Activated CD4-positive, alpha-beta T cell treated with anti-CD3 and anti-CD28 coated beads, Interleukin-2, amount 50 U/mL, for 48 hours (primary cell): Measurements from ENCODE around the gene FAM181A.
A peak's percentile ranks its signal among the peaks of the same experiment; 100 is the strongest.

ENCODE experiments used
- DNase-seq, 2 experiments: peaks; one replicate each; pipeline ENCODE4 v3.0.0-alpha.2; 2020

Gene FAM181A

DNA sequence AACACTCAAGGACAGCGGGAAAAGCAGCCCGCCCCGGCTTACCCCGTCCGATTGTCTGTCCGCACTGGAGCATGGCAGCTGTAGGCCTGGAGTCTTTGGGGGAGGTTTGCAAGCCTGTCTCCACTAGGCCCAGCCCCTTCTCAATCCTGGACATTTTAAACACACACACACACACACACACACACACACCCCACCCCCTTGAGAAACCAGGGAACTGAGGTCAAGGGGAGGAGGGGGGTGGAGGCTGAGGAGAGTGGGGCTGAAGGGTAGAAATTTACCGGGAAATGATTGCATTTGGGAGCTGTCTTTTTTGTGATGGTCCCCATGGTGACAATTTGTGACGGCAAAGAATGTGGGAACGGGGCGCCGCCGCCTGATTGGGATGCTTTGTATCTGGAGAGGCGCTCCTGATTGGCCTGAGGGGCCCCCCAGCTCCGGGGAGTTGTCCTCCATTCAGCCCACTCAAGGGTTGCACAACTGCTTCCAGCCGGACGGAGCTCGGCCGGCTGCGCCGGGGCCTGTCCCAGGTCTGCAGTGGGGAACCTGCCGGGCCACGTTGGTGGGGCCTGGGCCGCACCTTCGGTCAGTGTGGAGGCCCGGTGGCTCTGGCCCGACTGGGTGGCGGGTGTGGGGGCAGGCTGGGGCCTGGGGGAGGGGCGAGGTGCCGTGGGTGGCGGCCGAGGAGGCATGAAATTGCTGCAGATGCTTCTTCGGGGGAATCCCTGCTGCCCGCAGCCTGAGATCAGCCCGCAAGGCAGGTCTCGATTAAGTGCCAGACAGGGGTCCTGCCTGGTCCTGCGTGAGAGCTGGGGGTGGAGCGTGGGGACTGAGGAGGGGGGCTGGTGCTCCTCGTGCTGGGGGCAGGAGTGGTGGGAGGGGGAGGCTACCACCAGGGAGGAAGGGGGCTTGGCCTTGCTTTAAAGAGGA lies at the start of gene FAM181A:
TSS of gene FAM181A (plus strand) at position 472 of the 927 bp plus-strand sequence. CDS start 942 bp downstream, outside the sequence.
- DNase-seq: no peak

DNA sequence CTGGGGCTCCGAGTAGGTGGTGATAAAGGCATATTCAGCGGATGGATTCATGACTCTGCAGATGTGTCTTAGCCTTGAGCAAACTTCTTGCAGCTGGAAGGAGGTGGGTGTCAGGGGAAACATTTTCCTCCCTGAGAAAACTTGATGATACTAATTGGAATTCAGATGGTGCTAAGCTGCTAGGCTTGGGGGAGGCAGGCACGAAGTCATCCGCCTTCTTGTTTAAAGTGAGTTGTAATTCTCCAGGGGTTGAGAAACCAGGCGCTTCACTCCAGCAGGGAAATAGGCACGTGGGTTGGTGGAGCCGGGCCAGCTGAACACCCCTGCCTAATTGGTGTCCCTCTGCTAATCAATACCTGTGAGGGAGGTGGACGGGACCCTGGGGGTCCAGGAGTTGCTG lies 48.9 kb upstream of the FAM181A start:
- DNase-seq: no peak

DNA sequence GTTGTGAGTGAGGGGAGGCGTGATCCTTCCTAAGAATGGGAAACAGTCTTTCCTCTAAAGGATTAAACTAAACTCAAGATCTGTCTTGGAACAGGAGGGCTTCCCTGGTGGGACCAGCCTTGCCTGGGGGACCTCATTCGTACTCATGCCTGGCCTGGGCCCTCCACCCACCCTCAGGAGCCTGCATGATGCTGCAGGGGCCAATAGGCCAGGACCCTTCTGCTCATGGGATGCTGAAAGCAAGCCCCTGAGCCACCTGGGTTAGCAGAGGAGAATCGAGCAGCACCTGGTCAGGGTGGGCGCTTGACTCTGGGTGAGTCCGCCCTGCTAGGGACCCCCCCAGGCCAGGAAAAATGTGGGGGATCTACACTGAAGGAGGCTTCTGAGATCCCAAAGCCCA lies 48.3 kb upstream of the FAM181A start:
- no peak for DNase-seq

DNA sequence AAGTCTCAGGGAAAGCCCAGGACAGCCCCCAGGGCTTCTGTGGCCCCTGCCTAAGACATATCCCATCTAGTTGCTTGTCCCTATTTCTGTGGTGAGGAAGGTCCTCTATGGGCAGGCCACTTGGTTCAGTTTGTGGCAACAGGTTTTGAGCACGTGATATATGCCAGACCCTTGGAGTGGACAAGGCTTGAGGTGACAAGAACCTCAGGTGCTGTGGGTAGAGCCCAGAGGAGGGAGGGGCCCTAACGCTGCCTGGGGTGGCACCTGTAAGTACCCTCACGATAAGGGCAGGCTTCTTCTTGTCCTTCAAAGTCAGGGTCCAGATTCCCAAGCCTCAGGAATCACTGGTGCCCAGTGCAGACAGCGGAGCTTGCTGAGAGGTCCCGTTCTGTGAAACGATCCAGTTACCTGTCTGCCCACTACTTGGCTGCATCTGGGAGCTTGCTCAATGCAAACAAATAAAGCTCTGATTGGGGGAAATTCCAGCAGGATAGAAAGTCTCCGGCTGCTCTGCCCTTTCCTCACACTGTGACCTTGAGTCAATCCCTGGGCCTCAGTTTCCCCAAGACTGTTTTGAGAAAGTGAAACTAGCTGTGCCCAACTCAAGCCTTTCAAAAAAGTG lies 47.7 kb upstream of the FAM181A start:
- DNase-seq: no peak

DNA sequence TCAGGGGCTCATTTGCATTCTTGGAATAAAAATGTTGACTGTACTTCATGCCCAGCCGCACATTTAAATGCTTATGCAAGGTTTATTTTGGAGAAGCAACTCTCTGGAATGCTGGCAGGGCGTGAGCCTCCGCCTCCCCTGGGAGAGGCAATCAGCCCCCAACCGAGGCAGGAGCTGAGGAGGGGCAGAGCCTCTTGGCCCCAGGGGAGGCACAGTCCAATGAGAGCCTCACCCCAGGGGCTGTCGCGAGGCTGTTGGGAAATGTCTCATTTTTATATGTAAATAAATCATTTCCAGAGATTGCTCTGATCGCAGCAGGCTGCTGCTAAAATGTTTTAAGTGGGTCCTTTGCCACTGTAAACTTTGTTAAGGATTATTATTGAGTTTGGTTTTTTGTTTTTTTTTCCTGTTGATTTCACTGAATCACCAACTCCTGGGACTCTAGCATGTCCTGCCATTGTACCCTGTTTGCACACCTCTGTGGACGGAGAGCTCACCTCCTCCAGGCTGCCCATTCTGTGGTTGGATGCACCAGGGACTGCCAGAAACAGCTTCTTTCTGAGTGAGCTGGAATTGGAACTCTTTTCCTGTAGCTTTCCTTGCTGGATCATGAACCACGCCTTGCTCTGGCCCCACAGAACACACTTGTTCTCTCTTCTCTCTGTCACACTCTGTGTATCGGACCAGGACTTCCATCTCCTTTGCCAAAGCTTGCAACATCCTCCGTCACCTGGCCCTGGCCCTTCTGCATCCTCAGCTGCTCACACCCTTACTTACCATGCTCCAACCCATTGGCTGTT lies 46.9 kb upstream of the FAM181A start:
- DNase-seq: no peak

DNA sequence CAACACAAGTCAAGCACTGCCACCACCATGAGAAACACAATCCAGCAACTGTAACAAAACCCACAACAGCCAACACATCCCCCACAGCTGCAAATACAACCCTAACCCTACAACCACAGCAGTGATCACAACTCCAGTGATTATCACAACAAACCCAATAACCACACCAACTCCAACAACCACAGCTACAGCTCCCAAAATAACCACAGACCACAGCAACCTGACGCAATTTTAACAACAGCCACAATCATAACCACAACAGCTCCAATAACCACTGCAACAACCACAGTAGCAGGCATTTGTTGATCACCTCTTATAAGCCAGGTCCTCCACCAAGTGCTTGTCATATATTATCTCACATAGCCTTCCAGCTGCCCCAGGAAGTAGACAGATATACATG lies 42.2 kb upstream of the FAM181A start:
- DNase-seq: no peak

DNA sequence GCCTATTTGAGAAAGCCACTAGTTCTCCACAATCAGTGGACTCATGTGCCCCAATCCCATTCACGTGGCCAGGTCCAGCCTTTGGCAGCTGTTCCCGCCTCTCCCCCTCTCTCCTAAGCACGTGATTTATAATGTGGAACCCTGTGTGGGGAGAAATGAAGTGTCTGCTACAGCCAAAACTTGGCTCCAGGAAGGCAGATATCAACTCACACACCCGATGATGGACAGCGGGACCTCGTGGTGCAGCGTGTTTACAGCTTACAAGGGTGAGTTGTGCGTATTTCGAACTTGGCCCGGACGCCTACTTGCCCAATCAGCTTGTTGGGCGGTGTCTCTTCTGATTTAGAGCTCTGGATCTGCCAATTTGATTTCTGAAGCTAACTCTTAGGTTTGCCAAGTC lies 38.1 kb upstream of the FAM181A start:
- no peak for DNase-seq

DNA sequence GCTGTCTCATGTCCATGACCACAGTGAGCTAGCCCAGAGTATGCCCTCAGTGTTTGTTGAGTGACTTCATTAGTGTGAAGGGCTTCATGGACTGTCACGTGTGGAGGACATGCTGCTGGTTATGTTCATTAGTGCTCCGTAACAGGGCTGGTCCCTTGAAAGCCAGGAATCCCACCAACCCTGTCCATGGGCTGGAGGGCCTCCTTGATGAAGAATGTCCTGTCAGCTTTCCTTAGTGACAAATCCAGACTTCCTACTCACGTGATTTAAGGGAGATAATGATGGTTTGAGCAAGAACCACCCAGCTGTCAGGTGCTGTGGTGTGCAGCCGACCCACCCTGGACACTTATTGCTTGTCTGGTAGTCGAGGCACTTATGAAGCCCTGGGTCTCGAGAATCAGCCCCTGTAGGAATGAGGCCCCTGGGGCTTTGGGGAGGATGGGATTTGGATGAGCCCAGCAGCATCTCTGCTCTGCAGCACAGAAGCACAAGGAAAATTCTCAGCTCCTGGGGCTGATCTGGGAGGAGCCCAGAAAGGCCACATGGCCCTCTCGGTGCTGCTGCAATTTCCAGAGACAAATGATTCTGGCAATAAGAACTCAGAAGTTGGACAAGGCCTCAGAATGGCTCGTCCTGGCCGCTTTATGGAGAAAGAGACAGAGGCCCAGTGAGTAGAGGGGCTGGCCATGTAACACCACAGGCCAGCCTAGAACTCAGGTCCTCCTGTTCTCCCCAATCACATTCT lies 37.2 kb upstream of the FAM181A start:
- DNase-seq: no peak

DNA sequence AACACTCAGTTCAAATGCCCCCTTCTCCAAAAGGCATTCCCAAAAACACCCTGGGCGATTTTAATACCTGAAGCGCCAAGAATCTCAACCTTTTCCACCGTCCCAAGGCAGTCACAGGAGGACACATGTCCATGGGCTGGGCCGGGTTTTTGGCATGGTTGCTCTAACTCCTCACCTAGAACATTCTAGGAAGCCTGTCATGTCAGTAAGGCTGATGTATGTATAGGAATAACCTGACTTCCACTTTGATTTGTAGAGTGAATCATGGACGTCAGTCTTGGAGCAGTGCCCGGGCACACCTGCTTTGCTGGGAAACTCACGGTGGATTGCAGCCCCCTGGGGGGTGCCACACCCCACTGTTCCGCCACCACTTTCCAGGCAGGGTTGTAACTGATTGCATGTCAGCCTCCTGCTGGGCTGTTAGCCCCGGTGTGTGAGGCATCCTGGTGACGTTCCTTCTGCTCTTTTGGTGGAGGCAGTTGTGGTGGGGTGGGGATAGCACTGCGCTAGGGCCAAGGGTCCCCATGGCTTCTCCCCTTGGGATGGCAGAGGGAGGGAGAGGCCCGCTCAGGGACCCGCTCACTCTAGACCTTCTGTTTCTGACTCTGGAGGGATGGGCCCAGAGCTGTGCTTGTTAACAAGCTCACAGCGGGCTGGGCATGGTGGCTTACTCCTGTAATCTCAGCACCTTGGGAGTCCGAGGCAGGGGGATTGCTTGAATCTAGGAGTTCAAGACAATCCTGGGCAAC lies 35.2 kb upstream of the FAM181A start:
- DNase-seq: no peak

DNA sequence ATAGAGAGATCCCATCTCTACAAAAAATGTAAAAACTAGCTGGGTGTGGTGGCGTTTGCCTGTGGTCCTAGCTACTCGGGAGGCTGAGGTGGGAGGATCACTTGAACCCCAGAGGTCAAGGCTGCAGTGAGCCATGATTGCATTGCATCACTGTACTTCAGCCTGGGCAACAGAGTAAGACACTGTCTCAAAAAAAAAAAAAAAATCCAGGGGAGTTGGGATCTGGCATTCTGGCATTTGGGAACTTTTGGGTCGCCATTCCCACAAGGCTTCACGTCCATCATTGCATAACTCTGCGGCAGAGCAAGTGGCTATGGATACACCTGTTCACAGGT lies 34.7 kb upstream of the FAM181A start:
- no peak for DNase-seq

DNA sequence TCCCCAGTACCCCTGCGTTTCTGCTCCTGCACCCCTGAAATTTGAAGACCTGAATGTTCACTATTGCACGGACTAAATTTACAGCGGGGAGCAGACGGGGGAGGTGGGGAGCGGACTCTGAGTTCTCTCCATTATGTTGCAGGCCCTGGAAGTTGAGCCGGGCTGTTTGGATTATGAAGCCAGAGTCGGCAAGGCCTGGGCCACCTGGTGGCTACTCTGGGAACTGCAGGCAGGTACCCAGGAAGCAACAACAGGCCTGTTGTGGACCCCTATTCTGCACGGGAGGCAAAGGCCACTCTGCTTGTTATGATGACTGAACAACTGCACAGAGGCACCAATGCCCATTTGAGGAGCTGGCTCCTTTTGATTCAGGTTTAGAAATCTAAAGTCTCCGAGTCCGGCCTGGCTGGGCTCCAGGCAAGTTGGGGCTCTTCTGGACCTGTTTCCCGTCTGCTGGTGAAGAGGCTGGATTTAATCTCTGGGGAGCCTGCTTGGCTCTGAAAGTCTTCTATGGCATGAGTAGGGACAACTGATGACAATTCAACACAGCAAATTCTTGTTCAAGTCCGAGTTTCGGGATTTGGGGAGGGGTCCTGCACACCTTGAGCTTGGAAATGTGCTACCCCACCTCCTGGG lies 34.1 kb upstream of the FAM181A start:
- peak; percentile 83 to 85 for DNase-seq

DNA sequence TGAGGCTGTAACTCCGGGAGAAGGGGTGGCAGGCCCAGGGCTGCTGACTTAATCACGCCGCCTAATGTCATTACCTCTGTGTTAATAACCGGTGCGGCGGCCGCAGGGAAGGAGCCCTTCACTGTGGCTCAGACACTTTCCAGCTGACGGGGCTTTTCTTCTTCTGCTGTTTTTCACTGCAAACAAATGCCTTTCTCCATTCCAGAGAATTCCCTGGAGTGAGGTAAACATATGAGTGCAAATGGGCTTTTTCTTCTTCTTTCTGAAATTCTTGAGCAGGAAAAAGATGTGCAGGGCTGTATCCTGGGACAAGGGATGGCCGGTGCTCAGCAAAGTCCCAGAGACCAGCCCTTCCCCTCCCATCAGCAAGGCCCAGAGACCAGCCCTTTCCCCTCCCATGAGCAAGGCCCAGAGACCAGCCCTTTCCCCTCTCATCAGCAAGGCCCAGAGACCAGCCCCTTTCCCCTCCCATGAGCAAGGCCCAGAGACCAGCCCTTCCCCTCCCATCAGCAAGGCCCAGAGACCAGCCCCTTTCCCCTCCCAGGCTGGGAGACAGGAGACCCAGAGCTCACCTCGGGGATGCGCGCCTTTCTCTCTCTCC lies 33.4 kb upstream of the FAM181A start:
- no peak for DNase-seq

DNA sequence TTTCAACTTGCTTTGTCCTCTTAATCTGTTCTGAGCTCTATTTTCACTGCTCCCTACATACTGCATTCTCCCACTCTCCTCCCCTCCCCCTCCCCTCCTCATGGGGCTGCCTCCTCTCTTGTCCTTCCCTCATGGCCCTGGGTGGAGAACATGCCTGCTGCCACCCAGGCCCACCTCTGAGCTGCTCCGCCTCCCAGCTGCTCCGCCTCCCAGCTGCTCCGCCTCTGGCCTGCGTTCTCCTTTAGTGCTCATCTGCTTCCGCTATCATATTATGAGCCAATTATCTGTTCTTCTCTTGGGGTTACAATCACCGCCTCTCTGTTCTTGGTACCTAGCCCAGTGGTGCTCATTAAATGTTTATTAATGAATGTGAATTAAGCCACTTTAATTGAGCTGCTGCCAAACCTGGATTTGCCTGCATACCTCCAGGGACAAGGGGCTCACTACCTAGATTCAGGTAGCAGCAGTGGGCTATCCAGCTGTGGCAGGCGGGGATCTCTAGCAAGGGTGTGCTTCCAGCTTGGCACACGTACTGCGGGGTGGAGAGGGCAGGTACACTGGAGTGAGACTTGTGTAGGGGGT lies 32.0 kb upstream of the FAM181A start:
- DNase-seq: no peak

DNA sequence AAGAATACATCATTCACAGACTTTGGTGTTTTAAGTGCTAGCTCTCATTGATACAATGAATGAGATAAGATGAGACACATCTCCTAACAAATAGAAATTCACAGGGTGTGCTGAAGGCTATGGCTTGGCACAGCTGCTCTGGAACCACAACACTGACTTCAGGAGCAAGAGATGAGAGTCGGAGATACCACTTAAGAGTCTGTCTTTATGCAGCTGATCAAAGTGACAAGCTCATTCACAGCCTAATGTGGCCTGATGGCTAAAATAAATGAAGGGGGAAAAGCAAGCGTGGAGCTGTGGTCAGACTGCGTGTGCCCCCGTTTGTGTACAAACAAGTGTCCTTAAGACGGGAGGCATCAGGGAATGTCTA lies 29.7 kb upstream of the FAM181A start:
- no peak for DNase-seq

DNA sequence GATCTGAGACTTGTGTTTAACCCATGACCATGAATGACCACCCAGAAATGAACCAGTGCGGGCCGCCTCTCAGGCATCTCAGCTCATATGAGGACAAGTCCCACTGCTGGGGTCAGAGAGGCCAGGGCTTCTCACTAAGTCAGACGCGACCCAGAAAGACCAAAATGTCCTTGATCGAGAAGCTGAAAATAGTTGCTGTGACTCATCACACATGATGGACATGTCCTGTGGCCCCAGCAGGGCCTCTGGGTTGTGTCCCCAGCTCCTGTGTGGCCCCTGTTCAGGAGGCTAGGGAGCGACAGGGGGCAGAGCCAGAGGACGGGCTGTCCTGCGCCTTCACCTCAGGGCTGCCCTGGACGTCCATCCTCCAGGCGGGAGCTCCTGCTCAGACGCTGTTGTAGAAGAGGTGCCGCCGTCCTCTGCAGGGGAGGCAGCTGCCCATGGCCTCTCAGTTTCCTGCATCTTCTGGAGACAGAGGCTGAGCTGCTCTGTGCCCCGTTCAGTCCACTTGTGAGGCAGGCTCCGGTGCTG lies 29.0 kb upstream of the FAM181A start:
- DNase-seq: no peak

DNA sequence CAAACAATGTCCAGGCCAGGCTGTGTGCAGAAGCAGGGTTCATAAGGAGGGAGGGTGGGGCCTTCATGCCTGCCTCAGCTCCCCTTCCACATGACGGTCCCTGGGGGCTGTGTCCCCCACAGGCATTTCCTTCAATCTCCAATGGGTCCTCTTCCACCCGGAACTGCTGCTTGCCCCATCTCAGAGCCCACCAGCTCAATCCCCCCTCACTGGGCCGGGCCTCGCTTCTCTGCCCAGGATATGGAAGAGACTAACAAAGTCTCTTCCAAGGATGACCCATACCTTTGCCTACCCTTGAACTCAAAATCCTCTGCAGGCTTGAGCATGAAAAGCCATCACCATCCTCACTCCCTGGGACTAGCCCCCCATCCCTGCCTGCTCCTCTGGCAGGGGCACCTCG lies 28.4 kb upstream of the FAM181A start:
- no peak for DNase-seq

DNA sequence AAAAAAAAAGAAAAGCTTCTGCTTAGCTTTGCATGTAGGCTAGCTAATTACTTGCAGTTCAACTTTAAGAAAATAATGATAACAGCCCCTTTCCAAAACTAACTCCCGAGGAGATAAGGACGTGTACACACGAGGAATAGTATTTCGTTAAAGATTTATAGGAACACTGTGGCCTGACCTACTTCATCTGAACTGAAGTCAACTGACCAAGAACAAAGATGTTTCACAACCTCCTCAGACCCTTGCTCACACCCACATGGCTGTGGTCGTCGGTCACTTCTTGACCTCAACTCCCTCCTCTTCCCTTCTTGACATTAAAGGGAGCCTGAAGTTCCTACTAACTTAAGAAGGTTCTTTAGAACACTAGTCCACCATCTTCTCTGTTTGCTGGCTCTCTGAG lies 25.3 kb upstream of the FAM181A start:
- DNase-seq: no peak

DNA sequence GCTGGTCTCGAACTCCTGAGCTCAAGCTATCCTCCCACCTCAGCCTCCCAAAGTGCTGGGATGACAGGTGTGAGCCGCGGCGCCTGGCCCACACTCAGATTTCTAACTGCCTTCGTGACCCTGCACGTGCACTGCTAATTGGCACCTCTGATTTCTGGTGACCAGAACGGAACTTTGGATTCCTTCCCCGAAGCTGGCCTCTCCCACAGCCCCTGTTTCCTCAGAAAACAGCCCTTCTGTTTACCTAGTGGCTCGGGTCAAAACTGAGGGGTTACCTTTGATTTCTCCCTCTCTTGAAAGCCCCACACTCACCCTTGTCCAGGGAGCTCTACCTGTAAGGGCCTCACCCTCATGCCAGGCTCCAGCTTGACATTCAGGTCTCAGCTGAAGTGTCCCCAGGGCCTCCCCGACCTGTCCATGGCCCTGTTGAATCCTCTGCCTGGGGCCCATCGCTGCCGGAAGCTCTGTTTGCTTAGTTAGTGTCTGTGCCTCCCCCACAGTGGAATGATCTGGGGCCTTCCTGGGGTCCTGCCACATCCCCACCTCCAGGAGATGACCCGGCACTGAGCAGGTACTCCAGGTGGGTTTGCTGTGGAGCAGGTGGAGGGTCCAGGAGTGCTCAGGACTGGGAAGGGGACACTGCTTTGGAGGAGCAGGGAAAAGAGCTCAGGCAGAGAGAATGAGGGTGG lies 24.4 kb upstream of the FAM181A start:
- DNase-seq: no peak

DNA sequence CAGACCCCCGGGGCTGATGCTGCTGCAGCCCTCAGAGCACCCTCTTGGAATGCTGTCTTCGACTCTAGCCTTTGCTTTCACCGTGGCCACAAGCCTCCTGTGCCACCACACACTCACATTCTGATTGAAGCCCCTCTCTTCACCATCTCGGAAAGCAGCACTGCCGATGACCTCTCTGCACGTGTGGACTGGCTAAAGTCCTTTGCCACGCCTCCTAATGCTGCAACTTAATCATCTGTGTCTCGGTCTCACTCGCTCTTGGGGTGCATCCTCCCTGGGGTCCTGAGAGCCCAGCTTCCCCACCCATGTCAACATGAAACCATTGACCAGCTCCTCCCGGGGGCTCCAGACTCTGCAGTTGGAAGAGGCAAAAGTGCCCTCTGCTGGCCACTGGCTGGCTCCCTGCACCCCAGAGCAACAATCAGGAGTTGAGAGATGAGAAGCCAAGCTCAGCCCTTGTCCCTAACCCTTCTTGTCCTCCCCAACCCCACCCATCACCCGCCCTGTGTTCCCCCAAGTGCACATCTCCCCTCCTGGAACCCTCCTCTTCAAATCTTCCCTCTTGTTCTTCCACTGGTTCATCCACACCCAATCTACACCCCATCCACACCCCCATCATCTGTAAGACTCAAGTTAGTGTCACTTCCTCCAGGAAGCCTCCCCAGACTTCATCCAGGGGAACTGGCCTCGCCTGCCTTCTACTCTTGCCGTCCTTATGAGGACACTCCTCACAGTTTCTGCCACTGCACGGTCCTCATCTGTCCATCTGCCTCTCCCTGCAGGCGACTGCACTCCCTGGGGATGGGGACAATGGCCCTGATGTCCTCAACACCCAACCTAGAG lies 23.6 kb upstream of the FAM181A start:
- peak in 1 of 2 experiments; percentile 11 for DNase-seq
